ENCODE data around the gene MTERF4. TPM values are rescaled to one million over a fixed set of nuclear protein-coding genes. Genes with fewer than 3 reads are reported as not detected.

The MTERF4 gene
- total and polyA plus RNA-seq, 7 donors: 27.3 to 48.0 (median 32.8) TPM

GRCh38 chr2:241066171-241066892 lies 35.8 kb downstream of the MTERF4 start:
- intact Hi-C loops (cut with DNase I): no loop called here
- DNase-seq: no peak
- no peaks in the 10 kb centered on the region for H3K27me3 ChIP-seq (ENCODE audit: insufficient read depth in 3 of 3, low read length in 2 of 3)

GRCh38 chr2:241065355-241065803 lies 36.7 kb downstream of the MTERF4 start:
- WGBS, 3 donors: 88 to 91% (median 88%) methylated on average over 21 to 27 of the region's 27 CpGs
- no peak for DNase-seq
- ATAC-seq: no peak
- Histone ChIP-seq H3K4me3 (no peak overlapping the region), H3K27me3 (ENCODE audit: insufficient read depth in 3 of 3, low read length in 2 of 3) (no peaks in the 10 kb centered on the region), H3K4me1 (no peaks in the 10 kb centered on the region), H3K9me3 (no peaks in the 10 kb centered on the region), H3K27ac (no peak overlapping the region), H3K36me3 (ENCODE audit: insufficient read depth in 1 of 2, low read depth in 1 of 2) (peaks cover 0 to 54% of the 10 kb centered on the region in 2 donors)
- intact Hi-C loops (cut with DNase I): no loop called here
- TF ChIP-seq CTCF (IDR thresholded peaks at IDR 0.05): no peak

More at GRCh38 chr2:241066171-241066892, 35.8 kb downstream of the MTERF4 start:
- ATAC-seq: no peak
- H3K36me3 ChIP-seq (ENCODE audit: insufficient read depth in 1 of 2, low read depth in 1 of 2): peaks cover 0 to 64% of the 10 kb centered on the region in 2 donors
- H3K9me3 ChIP-seq: no peaks in the 10 kb centered on the region
- H3K4me1 ChIP-seq: no peaks in the 10 kb centered on the region
- WGBS, 3 donors: 90 to 93% (median 93%) methylated on average over 19 to 21 of the region's 21 CpGs
- TF ChIP-seq CTCF (IDR thresholded peaks at IDR 0.05): no peak
- no peak overlapping the region for H3K4me3 ChIP-seq
- no peak overlapping the region for H3K27ac ChIP-seq

GRCh38 chr2:241064802-241065354 lies 37.2 kb downstream of the MTERF4 start:
- WGBS, 3 donors: 86 to 89% (median 88%) methylated on average over 23 of the region's 23 CpGs
- intact Hi-C loops (cut with DNase I): no loop called here
- H3K4me3 ChIP-seq: no peak overlapping the region
- no peak for TF ChIP-seq CTCF (IDR thresholded peaks at IDR 0.05)
- no peak for DNase-seq
- ATAC-seq: no peak
- peaks cover 0 to 49% of the 10 kb centered on the region in 2 donors for H3K36me3 ChIP-seq (ENCODE audit: insufficient read depth in 1 of 2, low read depth in 1 of 2)
- H3K9me3 ChIP-seq: no peaks in the 10 kb centered on the region
- H3K4me1 ChIP-seq: no peaks in the 10 kb centered on the region
- H3K27ac ChIP-seq: no peak overlapping the region
- H3K27me3 ChIP-seq (ENCODE audit: insufficient read depth in 3 of 3, low read length in 2 of 3): no peaks in the 10 kb centered on the region

GRCh38 chr2:241064008-241064801 lies 37.9 kb downstream of the MTERF4 start:
- TF ChIP-seq CTCF (IDR thresholded peaks at IDR 0.05): no peak
- no peak overlapping the region for H3K27ac ChIP-seq
- ATAC-seq: peak in 2 of 4 donors; percentile 5 to 28
- H3K36me3 ChIP-seq (ENCODE audit: insufficient read depth in 1 of 2, low read depth in 1 of 2): peaks cover 0 to 43% of the 10 kb centered on the region in 2 donors
- H3K27me3 ChIP-seq (ENCODE audit: insufficient read depth in 3 of 3, low read length in 2 of 3): no peaks in the 10 kb centered on the region
- 56 to 64% (median 63%) methylated on average over 25 to 32 of the region's 32 CpGs for WGBS, 3 donors
- H3K4me1 ChIP-seq: no peaks in the 10 kb centered on the region
- no peaks in the 10 kb centered on the region for H3K9me3 ChIP-seq
- peak in 1 of 2 donors; percentile 45 for DNase-seq
- intact Hi-C loops (cut with DNase I): no loop called here
- H3K4me3 ChIP-seq: no peak overlapping the region
